ENCODE measurements around the gene PLEKHA5.

PLEKHA5 gene

GRCh38 chr12:19234171-19234704 lies 104.7 kb downstream of the PLEKHA5 start:
- no peak for DNase-seq

- DNase-seq = no peak
These were observed 105.7 kb downstream of the PLEKHA5 start for GRCh38 chr12:19234981-19235871.

- DNase-seq = no peak
These were observed 107.1 kb downstream of the PLEKHA5 start for GRCh38 chr12:19236656-19237055.

GRCh38 chr12:19238540-19238939 lies 109.0 kb downstream of the PLEKHA5 start:
- DNase-seq = no peak

GRCh38 chr12:19239102-19239501 lies 109.6 kb downstream of the PLEKHA5 start:
- no peak for DNase-seq

GRCh38 chr12:19239616-19240234 lies 110.2 kb downstream of the PLEKHA5 start:
- no peak for DNase-seq

- no peak for DNase-seq
These were observed 113.0 kb downstream of the PLEKHA5 start for GRCh38 chr12:19242581-19242980.

- no peak for DNase-seq
These were observed 114.0 kb downstream of the PLEKHA5 start for GRCh38 chr12:19243551-19243950.

GRCh38 chr12:19244312-19244711 lies 114.8 kb downstream of the PLEKHA5 start:
- no peak for DNase-seq

- DNase-seq = no peak
These were observed 115.6 kb downstream of the PLEKHA5 start for GRCh38 chr12:19245106-19245505.

- DNase-seq = no peak
These were observed 116.1 kb downstream of the PLEKHA5 start for GRCh38 chr12:19245666-19246065.

GRCh38 chr12:19246933-19247332 lies 117.4 kb downstream of the PLEKHA5 start:
- no peak for DNase-seq

GRCh38 chr12:19248929-19249602 lies 119.5 kb downstream of the PLEKHA5 start:
- no peak for DNase-seq

GRCh38 chr12:19251481-19252132 lies 122.1 kb downstream of the PLEKHA5 start:
- DNase-seq = no peak

GRCh38 chr12:19260135-19260534 lies 130.6 kb downstream of the PLEKHA5 start:
- DNase-seq = no peak

- no peak for DNase-seq
These were observed 132.2 kb downstream of the PLEKHA5 start for GRCh38 chr12:19261773-19262172.

GRCh38 chr12:19263672-19264071 lies 134.1 kb downstream of the PLEKHA5 start:
- no peak for DNase-seq

- DNase-seq = peak; percentile 5 to 37
These were observed 144.2 kb downstream of the PLEKHA5 start for GRCh38 chr12:19273482-19274330.

GRCh38 chr12:19276767-19277166 lies 147.2 kb downstream of the PLEKHA5 start:
- DNase-seq = no peak

- DNase-seq = no peak
These were observed 148.2 kb downstream of the PLEKHA5 start for GRCh38 chr12:19277711-19278110.

- no peak for DNase-seq
These were observed 148.9 kb downstream of the PLEKHA5 start for GRCh38 chr12:19278407-19278806.

- no peak for DNase-seq
These were observed 152.7 kb downstream of the PLEKHA5 start for GRCh38 chr12:19282133-19282699.

Measured in stimulated activated CD4-positive, alpha-beta T cell treated with anti-CD3 and anti-CD28 coated beads, Interleukin-4, amount 100 ng/mL, for 4 hours (primary cell).